Smooth muscle cell (in vitro differentiated cells): Measurements from ENCODE around the gene LETM1. TPM values are rescaled to one million over a fixed set of nuclear protein-coding genes. Genes with fewer than 3 reads are reported as not detected.

Source experiments
- DNase-seq: peaks from one replicate; lab custom pipeline; 2025; ENCODE audit not compliant: unreplicated experiment; lab: John Stamatoyannopoulos, UW
- H2AFZ ChIP-seq: fragments of 200-600 bp; sonication (generic); 2 replicates; pipeline ENCODE4 v1.6.0; 2016; ENCODE audit warnings: antibody characterized with exemption, low read depth, mild to moderate bottlenecking
- H3F3A ChIP-seq: fragments of 200-600 bp; sonication (generic); 2 replicates; pipeline ENCODE4 v1.6.0; 2017; ENCODE audit warnings: antibody characterized with exemption, low read depth
- H3K27ac ChIP-seq: fragments of 200-600 bp; sonication (generic); 2 replicates; pipeline ENCODE4 v1.5.1; 2016; ENCODE audit warnings: low read depth, mild to moderate bottlenecking
- H3K27me3 ChIP-seq: fragments of 200-600 bp; sonication (generic); 2 replicates; pipeline ENCODE4 v1.6.1; 2016; ENCODE audit warnings: low read depth, mild to moderate bottlenecking
- H3K36me3 ChIP-seq: fragments of 200-600 bp; sonication (generic); 2 replicates; pipeline ENCODE4 v1.5.1; 2016; ENCODE audit warnings: low read depth
- H3K4me1 ChIP-seq: fragments of 200-600 bp; sonication (generic); 2 replicates; pipeline ENCODE4 v1.5.1; 2016; ENCODE audit warnings: low read depth
- H3K4me2 ChIP-seq: fragments of 200-600 bp; sonication (generic); 2 replicates; pipeline ENCODE4 v1.6.0; 2016; ENCODE audit warnings: mild to moderate bottlenecking
- H3K4me3 ChIP-seq: fragments of 200-600 bp; sonication (generic); 2 replicates; pipeline ENCODE4 v1.5.1; 2016; ENCODE audit warnings: mild to moderate bottlenecking
- H3K79me2 ChIP-seq: fragments of 200-600 bp; sonication (generic); 2 replicates; pipeline ENCODE4 v1.6.0; 2016; ENCODE audit warnings: low read depth, mild to moderate bottlenecking
- H3K9ac ChIP-seq: fragments of 200-600 bp; sonication (generic); 2 replicates; pipeline ENCODE4 v1.6.0; 2016; ENCODE audit warnings: low read depth
- H3K9me3 ChIP-seq: fragments of 200-600 bp; sonication (generic); replicated peaks from 2 replicates; pipeline ENCODE4 v1.5.1; 2016; ENCODE audit warnings: low read depth
- H4K20me1 ChIP-seq: fragments of 200-600 bp; sonication (generic); 2 replicates; pipeline ENCODE4 v1.6.0; 2016; ENCODE audit warnings: low read depth
- CTCF ChIP-seq: fragments of 200-600 bp; sonication (generic); IDR thresholded peaks from 2 replicates; pipeline ENCODE4 v1.5.1; 2017; ENCODE audit warnings: borderline replicate concordance, mild to moderate bottlenecking, antibody characterized with exemption; ENCODE audit not compliant: insufficient read depth, poor library complexity, severe bottlenecking
- WGBS: methylation state at CpG from one replicate; pipeline ENCODE4 v1.1.7; 2016; ENCODE audit warnings: low lambda C conversion rate; 5-methylcytosine and 5-hydroxymethylcytosine counted together
- polyA plus RNA-seq: library from polyadenylated mRNA; unstranded; fragments of >200 nt; fragmentation: Nextera tagmentation; extraction: Ambion mirVana; gene quantifications from 2 replicates; pipeline ENCODE4 v1.2.1, GENCODE V29; 2016
- total RNA-seq: library from RNA; depleted of rRNA; stranded (reverse); fragments of >200 nt; gene quantifications from 2 replicates; pipeline ENCODE4 v1.2.3, GENCODE V29; 2014

The LETM1 gene
- total and polyA plus RNA-seq, 2 experiments from 2014 or later: 15.3 to 17.1 TPM

- H3F3A ChIP-seq: no peaks in the 10 kb centered on the region
- H3K4me1 ChIP-seq: no peaks in the 10 kb centered on the region
- H3K4me2 ChIP-seq: no peak overlapping the region
- no peak for DNase-seq
- no peaks in the 10 kb centered on the region for H3K9me3 ChIP-seq
- H3K79me2 ChIP-seq: no peaks in the 10 kb centered on the region
- WGBS: 98% methylated on average over 8 of the region's 8 CpGs
- no peak overlapping the region for H3K4me3 ChIP-seq
- TF ChIP-seq CTCF: no peak
- no peaks in the 10 kb centered on the region for H3K27me3 ChIP-seq
- H3K9ac ChIP-seq: no peak overlapping the region
- no peak overlapping the region for H2AFZ ChIP-seq
- no peak overlapping the region for H3K27ac ChIP-seq
- H3K36me3 ChIP-seq: peaks cover 3% of the 10 kb centered on the region
- peaks cover 13% of the 10 kb centered on the region for H4K20me1 ChIP-seq
Observed at GRCh38 chr4:1831331-1831730, 24.6 kb downstream of the LETM1 start.

GRCh38 chr4:1830642-1831228 lies 25.2 kb downstream of the LETM1 start:
- over 99% methylated on average over 8 of the region's 8 CpGs for WGBS

GRCh38 chr4:1830234-1830633 lies 25.7 kb downstream of the LETM1 start:
- no peaks in the 10 kb centered on the region for H3K79me2 ChIP-seq
- no peak overlapping the region for H3K4me2 ChIP-seq
- no peaks in the 10 kb centered on the region for H3K27me3 ChIP-seq
- H3K4me1 ChIP-seq: no peaks in the 10 kb centered on the region
- TF ChIP-seq CTCF: no peak
- WGBS: 96% methylated on average over 3 of the region's 3 CpGs
- no peaks in the 10 kb centered on the region for H3K9me3 ChIP-seq
- no peak overlapping the region for H3K27ac ChIP-seq
- peaks cover 13% of the 10 kb centered on the region for H4K20me1 ChIP-seq
- H2AFZ ChIP-seq: no peak overlapping the region
- no peak overlapping the region for H3K4me3 ChIP-seq
- DNase-seq: no peak
- H3F3A ChIP-seq: no peaks in the 10 kb centered on the region
- H3K36me3 ChIP-seq: peaks cover 3% of the 10 kb centered on the region
- no peak overlapping the region for H3K9ac ChIP-seq

More at GRCh38 chr4:1830642-1831228, 25.2 kb downstream of the LETM1 start:
- H3K27me3 ChIP-seq: no peaks in the 10 kb centered on the region
- no peaks in the 10 kb centered on the region for H3F3A ChIP-seq
- no peaks in the 10 kb centered on the region for H3K9me3 ChIP-seq
- peaks cover 13% of the 10 kb centered on the region for H4K20me1 ChIP-seq
- no peaks in the 10 kb centered on the region for H3K79me2 ChIP-seq
- no peak for DNase-seq
- H3K36me3 ChIP-seq: peaks cover 3% of the 10 kb centered on the region
- H3K4me3 ChIP-seq: no peak overlapping the region
- no peak overlapping the region for H3K27ac ChIP-seq
- TF ChIP-seq CTCF: no peak
- H3K4me1 ChIP-seq: no peaks in the 10 kb centered on the region
- H3K4me2 ChIP-seq: no peak overlapping the region
- H3K9ac ChIP-seq: no peak overlapping the region
- no peak overlapping the region for H2AFZ ChIP-seq
